ENCODE data around the gene SNIP1. TPM values are rescaled to one million over a fixed set of nuclear protein-coding genes. Genes with fewer than 3 reads are reported as not detected.
A peak's percentile ranks its signal among the peaks of the same experiment; 100 is the strongest.

The SNIP1 gene
- total RNA-seq, 1 donor from 2014 or later: 21.4 TPM

- H3K4me3 Mint-ChIP-seq (ENCODE audit: unreplicated experiment): peak overlapping the region; percentile 21
- peaks cover 12% of the 10 kb centered on the region for H3K4me1 Mint-ChIP-seq (ENCODE audit: unreplicated experiment)
- no peak for TF ChIP-seq CTCF (IDR thresholded peaks at IDR 0.05; ENCODE audit: unreplicated experiment)
- H3K27ac Mint-ChIP-seq (ENCODE audit: unreplicated experiment): peak overlapping the region; percentile 33
- H3K9me3 Mint-ChIP-seq (ENCODE audit: unreplicated experiment): no peaks in the 10 kb centered on the region
- no peak for DNase-seq (ENCODE audit: low spot score)
- peaks cover 12% of the 10 kb centered on the region for H3K27me3 Mint-ChIP-seq (ENCODE audit: unreplicated experiment)
- peaks cover 15% of the 10 kb centered on the region for H3K36me3 Mint-ChIP-seq (ENCODE audit: low read depth, unreplicated experiment)
Measured at GRCh38 chr1:37558411-37558810, 4.3 kb upstream of the SNIP1 start.

GRCh38 chr1:37557402-37557801 lies 3.3 kb upstream of the SNIP1 start:
- Mint-ChIP-seq H3K9me3 (ENCODE audit: unreplicated experiment) (no peaks in the 10 kb centered on the region), H3K4me1 (ENCODE audit: unreplicated experiment) (peaks cover 20% of the 10 kb centered on the region), H3K27ac (ENCODE audit: unreplicated experiment) (peak overlapping the region; percentile 92), H3K4me3 (ENCODE audit: unreplicated experiment) (peak overlapping the region; percentile 86), H3K36me3 (ENCODE audit: low read depth, unreplicated experiment) (peaks cover 20% of the 10 kb centered on the region), H3K27me3 (ENCODE audit: unreplicated experiment) (peaks cover 12% of the 10 kb centered on the region)
- no peak for TF ChIP-seq CTCF (IDR thresholded peaks at IDR 0.05; ENCODE audit: unreplicated experiment)
- DNase-seq (ENCODE audit: low spot score): no peak

GRCh38 chr1:37556712-37557196 lies 2.7 kb upstream of the SNIP1 start, which contains the start of gene DNALI1:
TSS of gene DNALI1 (plus strand) at chr1:37556940. CDS start at chr1:37556995, 55 bp downstream.
- peaks cover 24% of the 10 kb centered on the region for H3K36me3 Mint-ChIP-seq (ENCODE audit: low read depth, unreplicated experiment)
- peak within 1 kb of the TSS; percentile 92 for H3K27ac Mint-ChIP-seq (ENCODE audit: unreplicated experiment)
- no peaks in the 10 kb centered on the region for H3K9me3 Mint-ChIP-seq (ENCODE audit: unreplicated experiment)
- TF ChIP-seq CTCF (IDR thresholded peaks at IDR 0.05; ENCODE audit: unreplicated experiment): no peak
- H3K27me3 Mint-ChIP-seq (ENCODE audit: unreplicated experiment): peaks cover 12% of the 10 kb centered on the region
- DNase-seq (ENCODE audit: low spot score): peak; percentile 95
- peaks cover 23% of the 10 kb centered on the region for H3K4me1 Mint-ChIP-seq (ENCODE audit: unreplicated experiment)
- peak within 1 kb of the TSS; percentile 86 for H3K4me3 Mint-ChIP-seq (ENCODE audit: unreplicated experiment)

- peaks cover 12% of the 10 kb centered on the region for H3K27me3 Mint-ChIP-seq (ENCODE audit: unreplicated experiment)
- no peaks in the 10 kb centered on the region for H3K9me3 Mint-ChIP-seq (ENCODE audit: unreplicated experiment)
- H3K36me3 Mint-ChIP-seq (ENCODE audit: low read depth, unreplicated experiment): peaks cover 21% of the 10 kb centered on the region
- no peak for TF ChIP-seq CTCF (IDR thresholded peaks at IDR 0.05; ENCODE audit: unreplicated experiment)
- H3K4me1 Mint-ChIP-seq (ENCODE audit: unreplicated experiment): peaks cover 23% of the 10 kb centered on the region
- H3K27ac Mint-ChIP-seq (ENCODE audit: unreplicated experiment): peak overlapping the region; percentile 80
- no peak for DNase-seq (ENCODE audit: low spot score)
- H3K4me3 Mint-ChIP-seq (ENCODE audit: unreplicated experiment): peak overlapping the region; percentile 99
Measured at GRCh38 chr1:37553598-37553926, 531 bp downstream of the SNIP1 start.

- H3K27me3 Mint-ChIP-seq (ENCODE audit: unreplicated experiment): no peaks in the 10 kb centered on the region
- H3K4me1 Mint-ChIP-seq (ENCODE audit: unreplicated experiment): peaks cover 14% of the 10 kb centered on the region
- H3K4me3 Mint-ChIP-seq (ENCODE audit: unreplicated experiment): no peak overlapping the region
- TF ChIP-seq CTCF (IDR thresholded peaks at IDR 0.05; ENCODE audit: unreplicated experiment): no peak
- no peak overlapping the region for H3K27ac Mint-ChIP-seq (ENCODE audit: unreplicated experiment)
- peaks cover 27% of the 10 kb centered on the region for H3K36me3 Mint-ChIP-seq (ENCODE audit: low read depth, unreplicated experiment)
- DNase-seq (ENCODE audit: low spot score): no peak
- H3K9me3 Mint-ChIP-seq (ENCODE audit: unreplicated experiment): no peaks in the 10 kb centered on the region
Measured at GRCh38 chr1:37549341-37549740, 4.8 kb downstream of the SNIP1 start.

Measured in endothelial cell (in vitro differentiated cells).